Raji (cell line): ENCODE results near the gene BAIAP3.
A peak's percentile ranks its signal among the peaks of the same experiment; 100 is the strongest.

ENCODE experiments used
- POLR2A ChIP-seq: IDR thresholded peaks from 2 replicates; pipeline ENCODE4 v1.6.1; 2011; ENCODE audit warnings: low read depth, low read length, control low read depth; ENCODE audit not compliant: insufficient read depth

BAIAP3 gene

GRCh38 chr16:1335211-1335971 is 1.9 kb downstream of the BAIAP3 start:
- TF ChIP-seq POLR2A: no peak

- no peak for TF ChIP-seq POLR2A
Observed at GRCh38 chr16:1335996-1336395, 2.6 kb downstream of the BAIAP3 start.

- no peak for TF ChIP-seq POLR2A
Observed at GRCh38 chr16:1336619-1337018, 3.2 kb downstream of the BAIAP3 start.

DNA sequence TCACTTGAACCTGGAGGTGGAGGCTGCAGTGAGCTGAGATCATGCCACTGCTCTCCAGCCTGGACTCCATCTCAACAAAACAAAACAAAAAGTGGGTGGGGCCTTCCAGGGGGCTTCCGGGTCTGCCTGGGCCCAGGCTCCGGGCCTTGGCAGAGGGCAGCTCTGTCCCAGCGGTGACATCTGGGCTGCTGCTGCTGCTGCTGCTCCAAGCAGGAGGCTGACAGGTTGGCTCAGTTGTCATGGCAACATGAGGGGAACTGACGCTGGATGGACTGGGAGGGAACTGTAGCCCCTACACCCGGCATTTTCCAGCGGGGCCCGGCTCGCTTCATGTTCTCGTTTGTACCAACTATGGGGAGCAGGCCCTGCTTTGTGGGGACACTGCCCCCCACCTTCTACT is 4.0 kb downstream of the BAIAP3 start:
- TF ChIP-seq POLR2A: no peak

DNA sequence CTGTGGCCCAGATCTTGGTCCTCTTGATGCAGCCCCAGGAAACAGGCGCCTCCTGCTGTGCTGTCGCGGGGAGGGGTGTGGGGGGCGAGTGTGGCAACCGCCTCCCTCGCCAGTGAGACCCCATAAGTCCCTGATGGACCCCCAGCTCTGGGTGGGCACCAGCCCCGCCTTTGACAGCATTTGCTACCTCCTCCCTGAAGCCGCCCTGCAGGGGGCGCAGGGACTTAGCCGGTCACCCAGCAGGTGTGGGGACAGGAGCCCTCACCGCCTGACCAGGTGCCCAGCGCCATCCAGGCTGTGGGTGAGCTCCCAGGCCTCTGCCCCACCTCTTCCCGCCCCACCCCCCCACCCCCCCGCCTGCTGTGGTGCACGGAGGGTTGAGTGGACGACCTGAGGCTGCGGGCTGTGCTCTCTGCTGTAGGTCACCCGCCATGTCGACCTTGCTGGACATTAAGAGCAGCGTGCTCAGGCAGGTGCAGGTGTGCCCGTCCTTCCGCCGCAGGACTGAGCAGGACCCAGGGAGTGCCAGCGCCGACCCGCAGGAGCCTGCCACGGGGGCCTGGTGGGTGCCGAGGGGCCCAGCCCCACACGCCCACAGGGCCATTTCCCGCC is 4.8 kb downstream of the BAIAP3 start:
- no peak for TF ChIP-seq POLR2A

DNA sequence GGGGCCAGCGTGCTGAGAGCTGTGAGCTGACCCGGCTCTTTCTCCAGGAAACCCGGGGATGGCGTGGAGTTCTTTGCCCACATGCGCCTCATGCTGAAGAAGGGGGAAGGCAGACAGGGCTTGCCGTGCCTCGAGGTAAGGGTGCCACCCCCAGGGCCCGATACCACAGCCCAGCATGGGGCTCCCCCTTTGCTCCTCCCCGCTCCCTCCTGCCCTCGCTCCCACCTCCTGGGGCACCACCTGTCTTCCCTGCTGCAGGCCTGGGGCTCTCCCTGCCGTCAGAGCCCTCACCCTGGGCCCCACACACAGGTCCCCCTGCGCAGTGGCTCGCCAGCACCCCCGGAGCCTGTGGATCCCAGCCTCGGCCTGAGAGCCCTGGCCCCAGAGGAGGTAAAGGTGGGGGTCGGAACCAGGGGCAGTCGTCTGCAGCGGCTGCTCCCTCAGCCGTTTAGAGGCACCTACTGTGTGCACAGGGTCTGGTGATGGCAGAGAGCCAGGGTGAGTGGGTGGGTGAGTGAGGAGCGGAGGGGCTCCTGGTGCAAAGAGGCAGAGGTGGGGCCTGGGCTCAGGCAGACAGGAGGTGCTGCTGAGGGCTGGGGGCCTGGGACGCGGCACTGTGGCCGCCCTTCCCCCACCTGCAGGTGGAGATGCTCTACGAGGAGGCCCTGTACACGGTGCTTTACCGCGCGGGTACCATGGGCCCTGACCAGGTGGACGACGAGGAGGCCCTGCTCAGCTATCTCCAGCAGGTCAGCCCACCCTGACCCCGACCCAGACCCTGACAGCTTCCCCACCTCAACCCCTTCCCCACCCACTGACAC is 5.6 kb downstream of the BAIAP3 start:
- no peak for TF ChIP-seq POLR2A

GRCh38 chr16:1340730-1341494 is 7.5 kb downstream of the BAIAP3 start:
- TF ChIP-seq POLR2A: no peak

DNA sequence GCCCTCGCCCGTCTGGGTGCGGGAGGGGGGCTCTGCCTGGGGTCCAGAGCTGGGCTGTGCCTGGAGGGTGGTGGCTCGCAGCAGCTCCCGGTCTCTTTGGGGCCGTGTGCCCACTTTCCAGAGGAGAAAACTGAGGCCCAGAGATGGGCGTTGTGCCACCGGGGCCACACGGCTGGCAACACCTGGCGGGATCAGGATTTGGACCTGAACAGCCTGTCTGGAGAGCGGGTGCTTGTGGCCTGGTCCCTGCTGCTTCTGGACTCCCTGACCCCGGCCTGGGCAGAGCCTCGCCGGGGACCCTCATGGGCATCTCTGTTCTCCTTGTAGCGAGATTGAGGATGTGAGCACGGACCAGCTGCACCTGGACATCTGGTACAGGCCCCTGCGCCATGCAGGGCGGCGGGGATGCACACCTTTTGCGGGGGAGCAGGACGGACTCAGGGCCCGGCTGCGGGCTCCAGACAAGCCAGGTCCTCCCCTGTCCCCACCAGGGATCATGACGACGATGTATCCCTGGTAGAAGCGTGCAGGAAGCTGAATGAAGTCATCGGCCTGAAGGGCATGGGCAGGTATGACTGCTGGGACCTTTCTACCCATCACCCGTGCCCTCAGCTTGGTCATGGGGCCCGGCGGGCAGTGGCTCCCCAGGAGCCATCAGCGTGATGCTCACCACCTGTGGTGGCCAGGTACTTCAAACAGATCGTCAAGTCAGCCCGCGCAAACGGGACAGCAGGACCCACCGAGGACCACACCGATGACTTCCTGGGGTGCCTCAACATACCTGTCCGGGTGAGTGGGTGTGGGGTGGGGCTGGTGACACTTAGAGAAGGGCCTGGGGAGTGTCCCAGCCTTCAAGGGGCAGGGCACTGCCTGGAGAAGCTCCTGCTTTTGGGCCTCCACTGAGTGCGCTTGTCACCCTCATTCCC is 8.3 kb downstream of the BAIAP3 start:
- TF ChIP-seq POLR2A: no peak

GRCh38 chr16:1342526-1343427 is 9.3 kb downstream of the BAIAP3 start:
- TF ChIP-seq POLR2A: peak; percentile 34; the same call in 1 of the 2 replicates

- TF ChIP-seq POLR2A: no peak
Observed at GRCh38 chr16:1343428-1344242, 10.2 kb downstream of the BAIAP3 start.

DNA sequence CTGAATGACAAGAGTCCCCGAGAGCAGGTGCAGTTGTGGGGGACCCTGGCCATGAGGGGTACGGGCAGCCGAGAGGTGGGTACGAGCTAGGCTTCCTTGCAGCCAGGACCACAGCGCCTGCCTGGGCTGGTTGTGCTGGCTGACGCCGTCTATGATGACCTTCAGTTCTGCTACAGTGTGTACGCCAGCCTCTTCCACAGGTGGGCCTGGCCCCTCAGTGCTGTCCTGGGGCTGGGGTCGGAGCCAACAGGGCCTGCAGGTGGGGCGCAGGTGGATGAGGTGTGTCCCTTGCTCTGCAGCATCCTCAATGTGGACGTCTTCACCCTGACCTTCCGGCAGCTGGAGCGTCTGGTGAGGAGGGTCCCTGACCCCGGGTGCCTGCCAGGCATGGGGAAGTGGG is 11.1 kb downstream of the BAIAP3 start:
- no peak for TF ChIP-seq POLR2A

DNA sequence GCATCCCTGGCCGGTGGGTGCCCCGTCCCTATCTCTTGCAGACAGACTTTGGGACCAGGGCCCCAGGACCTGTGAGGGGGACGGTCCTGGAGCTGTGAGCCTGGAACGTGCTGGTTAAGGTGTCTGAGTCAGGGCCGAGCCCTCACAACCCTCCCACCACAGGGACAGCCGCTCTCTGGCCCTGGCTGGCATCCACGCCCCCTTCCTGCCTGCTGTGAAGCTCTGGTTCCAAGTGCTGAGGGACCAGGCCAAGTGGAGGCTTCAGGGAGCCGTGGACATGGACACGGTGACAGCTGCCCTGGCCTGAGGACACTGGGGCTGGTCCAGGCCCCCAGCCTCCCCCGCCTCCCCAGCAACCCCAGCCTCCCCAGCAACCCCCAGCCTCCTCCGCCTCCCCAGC is 11.6 kb downstream of the BAIAP3 start:
- TF ChIP-seq POLR2A: no peak
